ENCODE measurements around the gene EMSY. TPM values are rescaled to one million over a fixed set of nuclear protein-coding genes. Genes with fewer than 3 reads are reported as not detected.

The EMSY gene
- total RNA-seq, 6 experiments from 2014 or later = 6.1 to 15.2 (median 7.2) TPM

- no peak overlapping the region for H3K27ac ChIP-seq
- no peaks in the 10 kb centered on the region for H3K9me3 ChIP-seq
- no peak overlapping the region for H3K4me3 ChIP-seq
- no peak for TF ChIP-seq POLR2A (IDR thresholded peaks at IDR 0.05)
- TF ChIP-seq CTCF (IDR thresholded peaks at IDR 0.05) = no peak
- ATAC-seq (no peak), DNase-seq (no peak)
- no peaks in the 10 kb centered on the region for H3K27me3 ChIP-seq
- H3K36me3 ChIP-seq = peaks cover 0 to 24% (median 5%) of the 10 kb centered on the region in 4 donors
- intact Hi-C loops (cut with DNase I) = no loop called here
- no peaks in the 10 kb centered on the region for H3K4me1 ChIP-seq
Measured at GRCh38 chr11:76469141-76469540, 24.3 kb downstream of the EMSY start.

GRCh38 chr11:76471382-76471781, 26.6 kb downstream of the EMSY start:
- H3K4me1 ChIP-seq = no peaks in the 10 kb centered on the region
- H3K9me3 ChIP-seq = no peaks in the 10 kb centered on the region
- H3K27me3 ChIP-seq = no peaks in the 10 kb centered on the region
- DNase-seq (no peak), ATAC-seq (no peak)
- no peak overlapping the region for H3K4me3 ChIP-seq
- TF ChIP-seq CTCF (IDR thresholded peaks at IDR 0.05) (no peak), POLR2A (IDR thresholded peaks at IDR 0.05) (no peak)
- intact Hi-C loops (cut with DNase I) = no loop called here
- H3K27ac ChIP-seq = no peak overlapping the region
- peaks cover 0 to 22% (median 8%) of the 10 kb centered on the region in 4 donors for H3K36me3 ChIP-seq

- no peak for ATAC-seq
- H3K27me3 ChIP-seq = no peaks in the 10 kb centered on the region
- no peak overlapping the region for H3K4me3 ChIP-seq
- peaks cover 0 to 2% (median 1%) of the 10 kb centered on the region in 4 donors for H3K36me3 ChIP-seq
- intact Hi-C loops (cut with DNase I) = no loop called here
- WGBS (ENCODE audit: insufficient coverage, low coverage, low lambda C conversion rate, missing lambda C conversion rate) = 100% methylated on average over 3 of the region's 3 CpGs
- TF ChIP-seq CTCF (IDR thresholded peaks at IDR 0.05) (no peak), POLR2A (IDR thresholded peaks at IDR 0.05) (no peak)
- H3K27ac ChIP-seq = no peak overlapping the region
- no peak for DNase-seq
- H3K9me3 ChIP-seq = no peaks in the 10 kb centered on the region
- H3K4me1 ChIP-seq = no peaks in the 10 kb centered on the region
Measured at GRCh38 chr11:76480241-76480640, 35.4 kb downstream of the EMSY start.

- no peak for TF ChIP-seq POLR2A (IDR thresholded peaks at IDR 0.05)
- 95% methylated on average over 4 of the region's 5 CpGs for WGBS (ENCODE audit: insufficient coverage, low coverage, low lambda C conversion rate, missing lambda C conversion rate)
- H3K4me1 ChIP-seq = no peaks in the 10 kb centered on the region
- H3K9me3 ChIP-seq = no peaks in the 10 kb centered on the region
- H3K27me3 ChIP-seq = no peaks in the 10 kb centered on the region
- no peak overlapping the region for H3K4me3 ChIP-seq
- ATAC-seq = no peak
- no peak for DNase-seq
- no peaks in the 10 kb centered on the region for H3K36me3 ChIP-seq
- intact Hi-C loops (cut with DNase I) = no loop called here
- H3K27ac ChIP-seq = no peak overlapping the region
Measured at GRCh38 chr11:76491644-76492043, 46.8 kb downstream of the EMSY start.

- Histone ChIP-seq H3K4me3 (no peak overlapping the region), H3K27me3 (no peaks in the 10 kb centered on the region), H3K9me3 (no peaks in the 10 kb centered on the region), H3K36me3 (no peaks in the 10 kb centered on the region), H3K27ac (no peak overlapping the region), H3K4me1 (no peaks in the 10 kb centered on the region)
- DNase-seq (peak in 1 of 3 donors; percentile 41), ATAC-seq (no peak)
- 100% methylated on average over 2 of the region's 12 CpGs for WGBS (ENCODE audit: insufficient coverage, low coverage, low lambda C conversion rate, missing lambda C conversion rate)
- TF ChIP-seq POLR2A (IDR thresholded peaks at IDR 0.05) = no peak
- no peak for TF ChIP-seq CTCF (IDR thresholded peaks at IDR 0.05)
- intact Hi-C loops (cut with DNase I) = no loop called here
Measured at GRCh38 chr11:76493040-76493439, 48.2 kb downstream of the EMSY start.

Data from right lobe of liver (tissue), 6 donors.